ENCODE results near the gene GLI3. TPM values are rescaled to one million over a fixed set of nuclear protein-coding genes. Genes with fewer than 3 reads are reported as not detected.
A peak's percentile ranks its signal among the peaks of the same experiment; 100 is the strongest.

Gene GLI3
- total RNA-seq, 1 experiment from 2014 or later, result 45.0 TPM

GRCh38 chr7:42227021-42227420 lies 10.0 kb downstream of the GLI3 start:
- H2BK120ac ChIP-seq (ENCODE audit: low read depth, low read length, poor library complexity, severe bottlenecking), result no peak overlapping the region
- H3K4ac ChIP-seq (ENCODE audit: low read depth, low read length), result no peak overlapping the region
- no peak overlapping the region for H2BK12ac ChIP-seq (ENCODE audit: insufficient read length, low read depth, low read length)
- H3K9ac ChIP-seq (ENCODE audit: extremely low read depth, insufficient read length, low read length), result peak overlapping the region; percentile 46
- Mint-ChIP-seq H3K27me3 (ENCODE audit: low read depth) (no peaks in the 10 kb centered on the region; the same call in 1 of the 2 replicates), H3K27ac (peak overlapping the region; percentile 95 to 99 (median 96); a peak in 6 of 7 replicates), H3K9me3 (no peaks in the 10 kb centered on the region), H3K4me1 (peaks cover 88 to 90% of the 10 kb centered on the region in 2 experiments), H3K4me3 (peak overlapping the region; percentile 55 to 81), H3K36me3 (ENCODE audit: insufficient read depth in 1 of 3, low read depth in 3 of 3) (no peaks in the 10 kb centered on the region; a peak in 2 of 7 replicates)
- H3K23me2 ChIP-seq (ENCODE audit: insufficient read length, low read depth, low read length, poor library complexity, severe bottlenecking), result peaks cover 15% of the 10 kb centered on the region
- no peaks in the 10 kb centered on the region for H4K20me1 ChIP-seq (ENCODE audit: control insufficient read depth, insufficient read depth, insufficient read length)
- H3K79me2 ChIP-seq (ENCODE audit: insufficient read depth, low read length), result peaks cover 2% of the 10 kb centered on the region; the same call in 1 of the 2 replicates
- H4K91ac ChIP-seq (ENCODE audit: insufficient read length, low read depth, low read length), result no peak overlapping the region
- H3K18ac ChIP-seq (ENCODE audit: insufficient read length, low read depth, low read length), result no peak overlapping the region
- no peak overlapping the region for H2BK5ac ChIP-seq (ENCODE audit: insufficient read length, low read length)
- no peak overlapping the region for H2BK20ac ChIP-seq (ENCODE audit: low read depth, low read length, poor library complexity, severe bottlenecking)
- WGBS (ENCODE audit: extremely low coverage, insufficient read length, low lambda C conversion rate), result no CpG with 5 or more reads among the region's 5 CpGs
- no peak for TF ChIP-seq CTCF (conservative IDR thresholded peaks at IDR 0.05)
- no peak overlapping the region for H2AFZ ChIP-seq (ENCODE audit: low read length)
- no peak for DNase-seq
- no peaks in the 10 kb centered on the region for H3K9me3 ChIP-seq (ENCODE audit: control insufficient read depth, low read depth, low read length)
- H3K4me1 ChIP-seq (ENCODE audit: insufficient read depth, low read length), result peaks cover 22% of the 10 kb centered on the region; the same call in 1 of the 2 replicates
- no peak overlapping the region for H3K14ac ChIP-seq (ENCODE audit: insufficient read depth, low read length)
- H4K8ac ChIP-seq (replicated peaks; ENCODE audit: insufficient read length, low read depth, low read length), result no peak overlapping the region
- H3K27ac ChIP-seq (ENCODE audit: insufficient read length, low read depth, low read length), result no peak overlapping the region
- no peak overlapping the region for H3T11ph ChIP-seq (ENCODE audit: low read length)
- no peak overlapping the region for H4K5ac ChIP-seq (ENCODE audit: insufficient read length, low read depth, low read length)
- H3K27me3 ChIP-seq (ENCODE audit: insufficient read depth, low read length), result no peaks in the 10 kb centered on the region
- no peaks in the 10 kb centered on the region for H3K79me1 ChIP-seq (ENCODE audit: insufficient read depth, low read depth, low read length, poor library complexity, severe bottlenecking)
- no peak overlapping the region for H2BK15ac ChIP-seq (ENCODE audit: low read depth, low read length)
- H2AK5ac ChIP-seq (ENCODE audit: insufficient read length, low read length), result no peak overlapping the region
- no peak overlapping the region for H3K23ac ChIP-seq (ENCODE audit: insufficient read length, low read depth, low read length)
- H3K4me2 ChIP-seq (ENCODE audit: insufficient read depth, insufficient read length, low read length), result peak overlapping the region; percentile 75
- no peak overlapping the region for H3K56ac ChIP-seq (ENCODE audit: insufficient read length, low read depth, low read length)
